GM12872 (cell line): ENCODE measurements around the gene SH3D19.

Experiments used
- CTCF ChIP-seq: IDR thresholded peaks from 3 replicates; pipeline ENCODE4 v1.5.1; 2011; ENCODE audit warnings: low read depth, mild to moderate bottlenecking, low read length, moderate library complexity; ENCODE audit not compliant: insufficient read depth

SH3D19 gene

DNA sequence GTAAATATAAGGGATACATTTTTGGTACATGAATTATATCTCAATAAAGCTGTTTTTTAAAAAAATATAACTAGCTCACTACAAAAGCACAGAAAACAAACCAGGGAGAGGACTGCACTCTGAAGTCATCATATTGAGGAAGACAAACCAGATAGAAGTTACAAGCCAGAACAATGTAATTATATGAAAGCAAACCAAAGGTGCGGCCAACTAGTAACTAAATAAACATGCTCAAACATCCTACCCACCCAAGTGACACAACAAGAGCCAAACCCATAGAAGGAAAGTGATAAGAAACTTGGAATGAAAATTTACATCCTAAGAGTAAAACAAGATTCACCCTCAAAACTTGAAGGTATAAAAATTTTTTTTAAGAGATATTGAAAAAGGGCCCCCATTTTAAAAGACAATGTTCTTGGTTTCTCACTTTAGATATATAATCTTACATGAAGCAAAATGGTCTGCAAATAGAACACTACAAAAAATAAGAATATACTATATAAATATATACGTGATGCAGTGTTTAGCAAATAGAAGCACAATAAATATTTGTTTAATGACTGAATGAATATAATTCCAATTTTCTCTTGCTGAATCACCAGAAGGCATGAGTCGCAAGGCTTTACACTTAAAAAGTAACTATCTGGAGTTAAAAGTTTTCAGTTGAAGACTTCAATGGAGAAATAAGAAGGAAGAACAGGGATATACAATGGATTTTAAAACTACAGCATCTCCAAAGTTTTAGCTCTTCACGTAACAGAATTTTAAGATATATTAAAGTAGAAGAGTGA, 4.0 kb upstream of the SH3D19 start:
- TF ChIP-seq CTCF: no peak

GRCh38 chr4:151325949-151326246, 493 bp upstream of the SH3D19 start:
- no peak for TF ChIP-seq CTCF

- no peak for TF ChIP-seq CTCF
Measured at GRCh38 chr4:151324752-151325110, 674 bp downstream of the SH3D19 start.

- no peak for TF ChIP-seq CTCF
Measured at GRCh38 chr4:151324124-151324751, 1.2 kb downstream of the SH3D19 start.

DNA sequence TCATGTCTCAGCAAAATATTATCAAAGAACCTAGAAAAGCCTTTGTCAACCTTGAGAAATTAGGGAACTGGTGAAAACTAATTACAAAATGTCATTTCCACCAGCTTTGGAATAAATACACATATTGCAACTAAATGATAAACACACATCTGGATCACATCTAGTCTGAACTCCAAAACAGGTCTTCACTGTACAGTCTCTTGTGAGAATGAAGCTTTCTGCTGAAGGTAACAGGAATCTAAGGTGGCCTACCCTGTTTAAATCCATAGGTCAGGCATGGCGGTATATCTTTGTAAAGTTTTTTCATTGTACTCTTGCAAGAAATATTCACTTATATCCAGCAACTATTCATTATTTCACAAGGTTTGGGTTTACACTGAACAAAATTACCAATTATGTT, 1.7 kb downstream of the SH3D19 start:
- no peak for TF ChIP-seq CTCF

- TF ChIP-seq CTCF: no peak
Measured at GRCh38 chr4:151322570-151322969, 2.8 kb downstream of the SH3D19 start.

GRCh38 chr4:151321586-151321985, 3.8 kb downstream of the SH3D19 start:
- TF ChIP-seq CTCF: no peak
